HG03095 (cell line): ENCODE results near the gene FOXK2.

Experiments
- ATAC-seq: cut with Tn5 transposase; IDR thresholded peaks from one replicate; pipeline ENCODE4 v1.9.1; 2021; ENCODE audit warnings: moderate library complexity; ENCODE audit not compliant: unreplicated experiment

FOXK2 gene

GRCh38 chr17:82632451-82632850 is 112.9 kb downstream of the FOXK2 start:
- no peak for ATAC-seq

DNA sequence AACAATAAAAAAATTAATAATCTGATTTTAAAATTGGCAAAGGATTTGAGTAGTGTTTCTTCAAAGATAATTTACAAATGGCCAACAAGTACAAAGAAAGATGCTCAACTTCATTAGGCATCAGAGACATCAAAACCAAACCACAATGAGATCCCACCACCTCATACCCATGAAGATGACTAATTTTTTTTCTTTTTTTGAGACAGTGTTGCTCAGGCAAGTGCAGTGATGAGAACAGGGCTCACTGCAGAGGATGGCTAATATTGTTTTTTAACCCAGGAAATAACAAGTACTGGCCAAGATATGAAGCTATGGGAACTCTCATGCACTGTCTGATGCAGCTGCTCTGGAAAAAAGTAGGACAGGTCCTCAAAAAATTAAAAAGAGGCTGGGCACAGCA is 113.8 kb downstream of the FOXK2 start:
- ATAC-seq = no peak

- no peak for ATAC-seq
Measured at GRCh38 chr17:82636626-82637598, 117.4 kb downstream of the FOXK2 start.

GRCh38 chr17:82638183-82638773 is 118.7 kb downstream of the FOXK2 start:
- no peak for ATAC-seq

- no peak for ATAC-seq
Measured at GRCh38 chr17:82639628-82640027, 120.1 kb downstream of the FOXK2 start.

DNA sequence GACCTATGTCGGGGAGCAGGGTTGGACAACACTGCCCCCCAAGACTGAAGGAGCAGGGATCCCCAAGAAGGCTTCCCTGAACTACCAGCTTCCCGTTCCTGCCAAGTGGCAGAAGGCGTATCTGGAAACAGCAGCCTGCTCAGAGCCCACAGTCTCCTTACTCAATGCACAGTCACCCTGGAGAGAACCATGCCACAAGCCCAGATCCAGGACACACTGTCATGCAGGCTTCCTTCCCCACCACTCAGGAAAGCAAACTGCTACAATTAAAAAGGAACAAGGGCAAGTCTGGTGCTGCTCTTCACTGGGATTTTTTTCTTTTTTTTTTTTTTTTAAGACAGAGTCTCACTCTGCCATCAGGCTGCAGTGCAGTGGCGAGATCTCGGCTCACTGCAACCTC is 120.5 kb downstream of the FOXK2 start:
- ATAC-seq = no peak

DNA sequence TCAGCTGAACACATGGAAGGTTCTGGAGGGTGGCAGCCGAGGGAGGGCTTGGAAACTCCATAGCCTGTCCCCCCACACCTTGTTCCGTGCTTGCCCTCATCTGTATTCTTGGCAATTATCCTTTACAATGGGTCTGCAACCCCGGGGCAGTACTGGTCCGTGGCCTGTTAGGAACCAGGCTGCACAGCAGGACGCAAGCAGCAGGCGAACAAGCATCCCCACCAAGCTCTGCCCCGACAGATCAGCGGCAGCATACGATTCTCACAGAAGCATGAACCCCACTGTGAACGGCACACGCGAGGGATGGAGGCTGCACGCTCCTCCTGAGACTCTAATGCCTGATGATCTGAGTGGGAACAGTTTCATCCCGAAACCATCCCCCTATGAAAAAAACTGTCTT is 122.5 kb downstream of the FOXK2 start:
- no peak for ATAC-seq

DNA sequence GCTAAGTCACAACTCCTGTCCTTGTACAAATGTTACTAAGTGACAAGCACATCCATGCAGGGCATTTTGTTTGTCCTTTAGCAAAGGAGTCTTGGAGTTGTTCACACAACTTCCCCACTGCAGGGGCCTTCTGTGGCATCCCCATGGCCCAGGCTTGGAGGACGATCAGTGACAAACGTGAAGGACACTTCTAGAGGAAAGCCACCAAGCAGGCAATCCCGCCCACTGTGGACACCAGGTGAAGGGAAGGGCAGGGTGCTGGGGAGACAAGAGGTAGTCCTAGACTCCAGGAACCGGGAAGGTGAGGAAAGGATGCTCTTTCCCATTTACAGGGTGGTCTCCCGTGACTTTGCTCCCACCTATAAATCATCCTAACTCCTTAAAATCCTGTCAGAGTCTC is 124.6 kb downstream of the FOXK2 start:
- ATAC-seq = no peak

DNA sequence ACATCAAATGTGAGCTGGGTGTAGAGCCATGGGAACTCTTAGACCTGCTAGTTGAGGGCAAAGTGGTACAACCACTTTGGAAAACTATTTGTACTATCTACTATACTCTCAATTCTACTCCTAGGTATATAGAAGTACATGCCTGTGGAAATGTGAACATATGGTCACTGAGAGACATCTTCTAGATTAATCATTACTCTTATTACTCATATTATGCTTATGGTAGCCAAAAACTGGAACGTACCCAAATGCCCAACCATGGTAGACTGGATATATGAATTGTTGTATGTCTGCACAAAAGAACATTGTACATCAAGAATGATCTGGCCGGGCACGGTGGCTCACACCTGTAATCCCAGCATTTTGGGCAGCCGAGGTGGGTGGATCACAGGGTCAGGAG is 126.0 kb downstream of the FOXK2 start:
- no peak for ATAC-seq

- ATAC-seq = peak; percentile 26
Measured at GRCh38 chr17:82647593-82648164, 128.1 kb downstream of the FOXK2 start.

- peak; percentile 59 for ATAC-seq
Measured at GRCh38 chr17:82648165-82648668, 128.7 kb downstream of the FOXK2 start, which contains the start of gene WDR45B. WDR45B (minus strand) TSS chr17:82648444; CDS start chr17:82648340, 104 bp downstream.

GRCh38 chr17:82648742-82649331 is 129.3 kb downstream of the FOXK2 start:
- ATAC-seq = no peak

DNA sequence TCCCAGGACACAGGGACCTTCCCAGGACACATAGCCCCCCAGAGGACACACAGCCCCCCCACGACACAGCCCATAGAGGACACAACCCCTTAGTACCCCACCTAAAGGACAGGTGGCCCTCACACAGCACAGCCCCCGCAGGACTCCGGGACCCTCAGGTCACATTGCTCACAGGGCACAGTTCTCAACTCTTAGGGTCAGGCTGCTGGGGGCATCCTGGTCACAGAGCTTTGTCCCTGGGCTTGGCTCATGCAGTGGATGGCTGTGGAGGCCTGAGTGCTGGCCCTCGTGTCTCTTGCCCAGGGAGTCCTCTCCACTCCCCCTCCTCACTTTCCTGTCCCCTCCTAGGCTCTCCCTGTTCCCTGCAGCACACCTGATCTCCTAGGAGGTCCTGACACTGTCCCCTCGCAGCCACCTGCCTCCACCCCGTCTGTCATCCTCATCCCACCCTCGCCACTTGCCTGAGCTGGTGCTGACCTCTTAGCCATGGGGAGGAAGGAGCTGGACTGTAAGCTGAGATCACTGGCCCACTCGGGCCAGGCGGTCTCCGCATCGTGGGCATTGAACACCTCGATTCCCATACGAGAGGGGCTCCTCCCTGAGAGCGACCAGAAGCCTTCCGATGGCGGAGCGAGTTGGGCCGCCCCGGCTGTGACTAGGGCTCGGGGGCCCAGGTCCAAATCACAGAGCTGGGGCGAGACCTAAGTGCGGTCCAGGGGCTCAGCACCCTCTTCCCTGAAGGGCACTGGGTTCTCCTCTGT is 130.1 kb downstream of the FOXK2 start:
- no peak for ATAC-seq

- ATAC-seq = no peak
Measured at GRCh38 chr17:82650723-82651122, 131.2 kb downstream of the FOXK2 start.

DNA sequence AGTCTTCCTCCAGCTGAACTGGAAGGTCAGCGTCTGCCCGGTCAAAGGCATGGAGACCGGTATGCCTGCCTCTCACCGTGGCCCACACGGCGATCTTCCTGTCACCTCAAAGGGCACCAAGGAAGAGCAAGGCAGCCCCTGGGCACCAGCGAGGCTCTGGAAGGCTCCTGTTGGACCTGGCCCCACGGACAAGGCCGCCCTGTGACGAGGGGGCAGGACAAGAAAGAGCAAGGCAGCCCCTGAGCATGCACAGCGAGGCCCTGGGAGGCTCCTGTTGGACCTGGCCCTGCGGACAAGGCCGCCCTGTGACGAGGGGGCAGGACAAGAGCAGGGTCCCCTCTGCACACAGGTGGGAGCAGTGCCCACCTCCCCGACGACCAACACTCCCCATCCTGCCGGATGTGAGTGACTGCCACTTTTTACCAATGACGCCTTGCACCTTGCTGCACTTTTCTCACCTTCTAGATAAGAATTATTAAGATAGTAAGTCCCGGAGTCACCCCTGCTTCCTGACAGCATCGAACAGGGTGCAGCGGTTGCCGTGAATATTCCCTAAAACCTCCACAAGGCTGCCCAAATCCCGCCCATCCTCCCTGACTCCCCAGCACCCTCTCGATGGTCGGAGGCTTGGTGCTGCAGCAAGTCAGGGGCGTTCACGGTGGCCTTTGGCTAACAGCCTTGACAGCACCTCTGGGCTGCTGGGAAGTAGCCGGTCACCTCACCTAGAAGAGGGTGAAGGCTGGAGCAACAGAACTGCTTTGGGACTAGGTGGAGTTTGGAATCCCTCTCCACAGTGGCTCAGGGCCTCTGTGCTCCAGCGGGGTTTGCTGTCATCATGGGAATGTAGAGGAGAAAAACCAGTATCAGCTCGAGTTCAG is 134.4 kb downstream of the FOXK2 start:
- ATAC-seq = no peak
